HL-60/S4 (cell line): Measurements from ENCODE around the gene EIF4G2.

Source experiments
- in situ Hi-C: fragments of 300-500 bp; cut with MboI; formaldehyde crosslinking; loops from 2 replicates; pipeline ENCODE4 v1.14.3; 2022; ENCODE audit warnings: low sequenced_read_pairs

EIF4G2 gene

GRCh38 chr11:10778217-10778970 lies 30.3 kb downstream of the EIF4G2 start:
- in situ Hi-C loops, result loop anchor here (25.0 kb wide), 1 partner anchor 1009 kb away; no protein-coding TSS in a partner anchor

GRCh38 chr11:10777806-10778205 lies 30.9 kb downstream of the EIF4G2 start:
- in situ Hi-C loops, result loop anchor here (25.0 kb wide), 1 partner anchor 1009 kb away; no protein-coding TSS in a partner anchor

GRCh38 chr11:10777393-10777793 lies 31.3 kb downstream of the EIF4G2 start:
- in situ Hi-C loops, result loop anchor here (25.0 kb wide), 1 partner anchor 1010 kb away; no protein-coding TSS in a partner anchor

- in situ Hi-C loops, result loop anchor here (25.0 kb wide), 1 partner anchor 1012 kb away; no protein-coding TSS in a partner anchor
Measured at GRCh38 chr11:10774811-10775210, 33.9 kb downstream of the EIF4G2 start.

GRCh38 chr11:10771457-10771856 lies 37.3 kb downstream of the EIF4G2 start:
- in situ Hi-C loops, result no loop called here

GRCh38 chr11:10770626-10771254 lies 38.0 kb downstream of the EIF4G2 start:
- in situ Hi-C loops, result no loop called here

- in situ Hi-C loops, result no loop called here
Measured at GRCh38 chr11:10764412-10764811, 44.3 kb downstream of the EIF4G2 start.

- in situ Hi-C loops, result no loop called here
Measured at GRCh38 chr11:10763766-10764165, 45.0 kb downstream of the EIF4G2 start.

DNA sequence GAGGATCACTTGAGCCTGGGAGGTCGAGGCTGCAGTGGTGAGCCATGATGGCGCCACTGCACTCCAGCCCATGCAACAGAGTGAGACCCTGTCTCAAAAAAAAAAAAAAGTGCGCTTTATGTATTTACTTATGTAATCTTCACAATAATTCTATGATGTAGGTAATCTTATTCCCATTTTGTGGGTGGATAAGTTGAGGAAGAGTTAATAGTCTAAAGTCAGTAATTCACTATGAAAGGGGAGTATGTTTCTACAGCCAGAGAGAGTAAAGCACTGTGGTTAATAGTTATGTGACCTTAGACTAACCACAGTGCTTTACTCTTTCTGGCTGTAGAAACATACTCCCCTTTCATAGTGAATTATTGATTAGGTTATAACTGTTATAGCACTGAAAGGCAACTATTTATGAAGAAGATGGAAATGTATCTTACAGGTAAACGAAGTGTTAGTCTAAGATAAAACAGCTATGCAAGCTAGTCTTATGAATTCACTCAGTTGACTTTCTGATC lies 45.8 kb downstream of the EIF4G2 start:
- in situ Hi-C loops, result no loop called here

DNA sequence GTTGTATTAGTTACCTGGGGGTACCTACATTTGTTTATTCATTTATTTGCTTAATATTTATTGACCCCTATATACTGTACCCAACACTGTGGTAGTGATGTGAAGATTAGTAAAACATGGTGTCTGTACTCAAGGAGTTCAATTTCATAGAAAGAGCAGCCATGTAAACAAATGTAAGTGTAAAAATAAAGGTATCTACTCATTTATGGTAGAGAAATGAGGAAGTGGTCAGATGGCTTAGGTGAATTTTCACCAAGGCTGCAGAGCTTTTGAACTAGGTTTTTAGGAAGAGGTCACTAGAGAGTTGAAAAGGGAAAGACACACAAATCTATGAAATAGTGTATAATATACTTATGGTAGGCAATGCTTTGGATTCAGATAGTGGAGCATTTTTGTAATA lies 46.5 kb downstream of the EIF4G2 start:
- in situ Hi-C loops, result no loop called here

GRCh38 chr11:10761085-10761698 lies 47.5 kb downstream of the EIF4G2 start:
- in situ Hi-C loops, result no loop called here

DNA sequence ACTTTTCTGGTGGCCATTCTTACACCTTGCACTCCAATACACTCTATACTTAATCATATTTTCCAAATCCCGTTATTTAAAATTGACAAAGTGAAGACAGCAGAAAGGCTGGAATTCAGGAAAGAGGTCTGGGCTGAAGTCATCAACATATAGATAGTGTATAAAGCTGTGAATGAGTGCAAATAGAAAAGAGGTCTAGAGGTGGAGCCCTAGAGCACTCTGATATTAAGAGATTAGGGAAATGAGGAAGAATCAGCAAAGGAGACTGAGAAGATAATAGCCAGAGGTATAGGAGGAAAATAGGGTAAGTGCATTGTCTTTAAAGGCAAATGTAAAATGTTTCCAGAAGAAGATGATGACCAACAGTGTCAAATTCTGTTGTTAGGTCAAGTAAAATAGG lies 49.8 kb downstream of the EIF4G2 start:
- in situ Hi-C loops, result no loop called here

GRCh38 chr11:10752486-10752885 lies 56.2 kb downstream of the EIF4G2 start:
- in situ Hi-C loops, result no loop called here

DNA sequence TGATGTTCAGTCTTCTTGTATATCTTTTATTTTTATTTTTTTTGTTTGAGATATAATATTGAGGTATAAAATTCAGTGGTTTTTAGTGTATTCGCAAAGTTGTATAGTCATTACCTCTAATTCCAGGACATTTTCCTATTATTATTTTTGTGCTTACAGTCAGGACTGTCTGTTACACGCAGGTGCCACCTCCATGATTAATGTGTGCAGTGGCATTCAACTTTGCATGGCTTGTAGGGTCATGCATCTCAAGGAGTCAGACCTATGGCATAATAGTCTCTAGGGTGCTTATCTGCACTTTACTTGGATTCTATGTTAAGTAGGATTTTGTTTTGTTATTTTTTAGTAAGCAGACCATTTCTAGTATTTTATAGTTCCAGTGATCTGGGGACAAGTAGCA lies 56.7 kb downstream of the EIF4G2 start:
- in situ Hi-C loops, result no loop called here

GRCh38 chr11:10751581-10751940 lies 57.2 kb downstream of the EIF4G2 start:
- in situ Hi-C loops, result no loop called here

- in situ Hi-C loops, result no loop called here
Measured at GRCh38 chr11:10750838-10751580, 57.7 kb downstream of the EIF4G2 start, which contains the start of gene CTR9. Gene CTR9, plus strand, starts transcription at chr11:10751246. Its CDS starts 167 bp downstream, at chr11:10751413.

GRCh38 chr11:10749476-10749875 lies 59.2 kb downstream of the EIF4G2 start:
- in situ Hi-C loops, result no loop called here

- in situ Hi-C loops, result no loop called here
Measured at GRCh38 chr11:10747733-10748132, 61.0 kb downstream of the EIF4G2 start.
